Stomach smooth muscle (tissue), 2 donors: ENCODE measurements around the gene PCLAF.
"Not testable (repeated sequence)": the region's sequence is repeated elsewhere in the genome, so short reads cannot be mapped to it uniquely, and the experiment has no call there.

Experiments
- H3K27ac ChIP-seq: one replicate; pipeline ENCODE4 v1.7.0; 2013; ENCODE audit warnings: mild to moderate bottlenecking, low read length, inconsistent platforms
- H3K27me3 ChIP-seq, 2 donors: one replicate each; pipeline ENCODE4 v1.7.0; 2013; ENCODE audit warnings: low read length in 2 of 2; ENCODE audit not compliant: insufficient read depth in 2 of 2, control insufficient read depth in 1 of 2
- H3K36me3 ChIP-seq, 2 donors: one replicate each; pipeline ENCODE4 v1.7.0; 2013; ENCODE audit warnings: low read length in 2 of 2; ENCODE audit not compliant: control insufficient read depth in 2 of 2, insufficient read depth in 2 of 2
- H3K4me1 ChIP-seq: one replicate; pipeline ENCODE4 v1.7.0; 2013; ENCODE audit warnings: low read length; ENCODE audit not compliant: control insufficient read depth, insufficient read depth
- H3K4me3 ChIP-seq, 2 donors: one replicate each; pipeline ENCODE4 v1.7.0; 2013; ENCODE audit warnings: low read length in 2 of 2
- H3K9ac ChIP-seq, 2 donors: one replicate each; pipeline ENCODE4 v1.7.0; 2013; ENCODE audit warnings: low read length in 2 of 2, mild to moderate bottlenecking in 1 of 2
- H3K9me3 ChIP-seq, 2 donors: one replicate each; pipeline ENCODE4 v1.7.0; 2013; ENCODE audit warnings: low read length in 2 of 2; ENCODE audit not compliant: control insufficient read depth in 2 of 2
- donor health status: healthy.
- donor health status: Pancreatic carcinoma.

Gene PCLAF

DNA sequence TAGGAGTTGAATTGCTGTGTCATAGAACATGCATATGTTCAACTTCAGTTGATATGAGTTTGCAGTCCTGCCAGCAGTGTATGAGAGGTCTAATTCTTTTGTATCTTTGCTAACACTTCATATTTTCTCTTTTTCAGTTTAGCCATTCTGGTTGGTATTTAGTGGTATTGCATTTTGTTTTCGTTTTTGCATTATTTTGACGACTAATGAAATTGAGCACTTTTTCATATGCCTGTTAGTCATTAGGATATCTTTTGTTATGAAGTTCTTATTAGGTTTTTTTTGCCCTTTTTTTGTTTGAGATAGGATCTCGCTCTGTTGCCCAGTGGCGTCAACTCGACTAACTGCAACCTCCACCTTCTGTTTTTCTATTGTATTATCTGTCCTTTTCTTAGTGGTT is 15.5 kb upstream of the PCLAF start:
- no peaks in the 10 kb centered on the region for H3K4me1 ChIP-seq
- no peaks in the 10 kb centered on the region for H3K9me3 ChIP-seq
- no peak overlapping the region for H3K9ac ChIP-seq
- no peak overlapping the region for H3K4me3 ChIP-seq
- peaks cover 39 to 44% of the 10 kb centered on the region in 2 donors for H3K36me3 ChIP-seq
- no peak overlapping the region for H3K27ac ChIP-seq
- no peaks in the 10 kb centered on the region for H3K27me3 ChIP-seq

DNA sequence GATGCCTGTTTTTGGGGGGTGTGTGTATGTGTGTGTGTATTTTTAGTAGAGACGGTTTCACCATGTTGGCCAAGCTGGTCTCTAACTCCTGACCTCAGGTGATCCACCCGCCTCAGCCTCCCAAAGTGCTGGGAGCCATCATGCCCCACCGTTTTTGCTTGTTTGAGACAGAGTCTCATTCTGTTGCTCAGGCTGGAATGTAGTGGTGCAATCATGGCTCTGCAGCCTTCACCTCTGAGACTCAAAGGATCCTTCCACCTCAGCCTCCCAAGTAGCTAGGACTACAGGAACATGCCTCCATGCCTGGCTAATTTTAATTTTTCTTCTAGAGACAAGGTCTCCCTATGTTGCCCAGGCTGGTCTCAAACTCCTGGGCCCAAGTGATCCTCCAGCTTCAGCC is 11.2 kb upstream of the PCLAF start:
- peaks cover 19 to 23% of the 10 kb centered on the region in 2 donors for H3K36me3 ChIP-seq
- not testable (repeated sequence) for H3K27ac ChIP-seq, H3K9me3 ChIP-seq, H3K9ac ChIP-seq, H3K4me3 ChIP-seq, H3K27me3 ChIP-seq
- peaks cover 12% of the 10 kb centered on the region for H3K4me1 ChIP-seq

DNA sequence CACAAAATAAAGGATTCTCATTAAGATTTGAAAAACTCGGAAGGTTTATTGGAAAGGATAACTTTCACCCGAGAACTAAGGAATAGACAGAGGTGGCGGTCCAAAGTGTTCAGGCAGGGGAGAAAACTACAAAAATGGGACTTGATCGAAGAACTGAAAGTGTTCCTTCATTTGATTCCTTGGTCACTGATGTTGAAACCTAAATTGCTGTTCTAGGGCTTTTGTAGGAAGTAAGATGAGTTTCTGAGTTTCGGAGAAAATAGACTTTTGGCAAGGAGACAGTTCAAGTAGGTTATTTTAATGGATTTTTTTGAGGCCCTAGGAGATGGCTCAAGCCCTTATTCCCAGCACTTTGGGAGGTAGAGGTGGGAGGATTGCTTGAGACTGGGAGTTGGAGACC is 7.8 kb upstream of the PCLAF start:
- Histone ChIP-seq H3K36me3 (peaks cover 0 to 3% of the 10 kb centered on the region in 2 donors), H3K27ac (no peak overlapping the region), H3K4me1 (peaks cover 15% of the 10 kb centered on the region), H3K4me3 (peak overlapping the region; percentile 83 to 98), H3K27me3 (no peaks in the 10 kb centered on the region), H3K9me3 (no peaks in the 10 kb centered on the region), H3K9ac (no peak overlapping the region)

DNA sequence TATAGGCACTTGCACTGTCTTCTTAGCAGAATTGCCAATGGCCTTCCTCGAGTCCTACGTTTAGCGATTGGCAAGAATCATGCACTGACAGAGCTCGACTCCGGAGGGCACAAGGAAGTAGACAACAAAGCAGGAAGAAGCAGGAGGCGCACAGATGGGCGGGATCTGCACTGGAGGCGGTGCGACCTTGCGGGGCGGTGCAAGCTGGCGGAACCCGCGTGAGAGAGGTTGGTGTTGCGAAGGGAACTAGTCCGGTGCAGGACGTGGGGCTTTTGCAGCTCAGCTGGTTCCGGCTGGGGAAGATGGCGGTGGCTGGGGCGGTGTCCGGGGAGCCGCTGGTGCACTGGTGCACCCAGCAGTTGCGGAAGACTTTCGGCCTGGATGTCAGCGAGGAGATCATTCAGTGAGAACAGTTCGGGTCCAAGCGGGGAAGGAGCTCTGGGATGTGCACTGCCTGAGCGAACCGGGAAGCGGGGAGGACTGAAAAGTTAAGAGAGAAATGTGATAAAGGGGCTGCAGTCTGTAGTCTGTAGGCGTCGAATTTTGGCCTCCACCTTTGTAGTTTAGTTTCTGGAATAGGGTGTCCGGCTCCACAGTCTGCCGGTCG is 6.4 kb upstream of the PCLAF start, which contains the start of gene TRIP4:
TSS of gene TRIP4 (plus strand) at position 275 of the 607 bp plus-strand sequence. CDS start at position 303, 28 bp downstream.
- H3K9ac ChIP-seq, result peak within 1 kb of the TSS; percentile 66 to 89
- peak within 1 kb of the TSS; percentile 83 to 98 for H3K4me3 ChIP-seq
- peaks cover 15% of the 10 kb centered on the region for H3K4me1 ChIP-seq
- H3K9me3 ChIP-seq, result no peaks in the 10 kb centered on the region
- no peaks in the 10 kb centered on the region for H3K27me3 ChIP-seq
- H3K27ac ChIP-seq, result peak within 1 kb of the TSS; percentile 49
- no peaks in the 10 kb centered on the region for H3K36me3 ChIP-seq

DNA sequence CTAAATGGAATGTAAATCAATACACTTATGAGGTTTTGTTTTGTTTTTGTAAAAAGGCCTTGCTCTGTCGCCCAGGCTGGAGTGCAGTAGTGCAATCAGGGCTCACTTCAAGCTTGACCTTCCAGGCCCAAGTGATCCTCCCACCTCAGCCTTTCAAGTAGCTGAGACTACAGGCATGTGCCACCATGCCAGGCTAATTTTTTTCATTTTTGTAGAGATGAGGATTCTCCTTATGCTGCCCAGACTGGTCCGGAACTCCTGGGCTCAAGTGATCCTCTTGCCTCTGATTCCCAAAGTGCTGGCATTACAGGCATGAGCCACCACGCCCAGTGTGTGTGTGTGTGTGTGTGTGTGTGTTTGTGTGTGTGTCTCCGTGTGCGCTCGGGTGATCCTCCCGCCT is 5.0 kb upstream of the PCLAF start:
- no peaks in the 10 kb centered on the region for H3K9me3 ChIP-seq
- no peaks in the 10 kb centered on the region for H3K36me3 ChIP-seq
- H3K27ac ChIP-seq, result no peak overlapping the region
- no peaks in the 10 kb centered on the region for H3K27me3 ChIP-seq
- H3K4me3 ChIP-seq, result no peak overlapping the region
- no peak overlapping the region for H3K9ac ChIP-seq
- peaks cover 17% of the 10 kb centered on the region for H3K4me1 ChIP-seq

DNA sequence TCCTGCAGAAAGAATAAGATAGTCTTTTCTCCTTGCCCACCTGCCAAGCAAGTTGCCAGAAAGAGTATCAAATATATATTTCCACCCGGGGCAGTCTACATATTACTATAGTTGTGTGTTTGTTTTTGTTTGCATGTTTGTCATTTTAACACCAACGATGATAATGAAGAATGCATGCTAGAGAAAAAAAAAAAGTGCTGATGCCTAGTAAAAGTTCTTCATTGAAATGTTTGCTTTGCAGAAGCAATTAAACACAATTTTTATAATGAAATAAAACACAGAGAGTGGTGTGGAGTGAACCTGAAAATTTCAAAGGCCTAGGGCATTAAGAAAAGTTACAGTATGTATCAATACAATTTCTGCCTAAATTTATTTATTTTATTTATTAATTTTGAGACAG is 2.5 kb upstream of the PCLAF start:
- no peak overlapping the region for H3K27ac ChIP-seq

DNA sequence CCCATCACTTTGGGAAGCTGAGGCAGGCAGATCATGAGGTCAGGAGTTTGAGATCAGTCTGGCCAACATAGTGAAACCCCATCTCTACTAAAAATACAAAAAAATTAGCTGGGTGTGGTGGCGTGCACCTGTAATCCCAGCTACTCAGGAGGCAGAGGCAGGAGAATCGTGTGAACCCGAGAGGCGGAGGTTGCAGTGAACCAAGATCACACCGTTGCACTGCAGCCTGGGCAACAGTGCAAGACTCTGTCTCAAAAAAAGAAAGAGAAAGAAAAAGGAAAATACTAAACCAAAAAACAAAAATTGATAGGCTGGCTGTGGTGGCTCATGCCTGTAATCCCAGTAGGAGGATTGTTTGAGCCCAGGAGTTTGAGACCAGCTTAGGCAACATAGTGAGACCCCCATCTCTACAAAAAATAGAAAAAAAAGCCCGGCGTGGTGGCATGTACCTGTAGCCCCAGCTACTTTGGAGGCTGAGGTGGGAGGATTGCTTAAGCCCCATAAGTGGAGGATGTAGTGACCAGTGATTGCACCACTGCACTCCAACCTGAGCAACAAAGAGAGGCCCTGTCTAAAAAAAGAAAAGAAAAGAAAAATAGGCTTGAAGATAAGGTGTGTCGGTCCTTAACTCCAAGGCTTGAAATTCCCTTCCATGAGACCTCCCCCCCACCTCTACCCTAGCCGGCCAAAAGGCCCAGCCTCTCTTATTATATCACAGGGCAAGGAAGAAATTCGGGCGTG is 941 bp downstream of the PCLAF start:
- peak overlapping the region in 1 of 2 donors; percentile 80 for H3K4me3 ChIP-seq
- H3K27me3 ChIP-seq, H3K27ac ChIP-seq, H3K9ac ChIP-seq, H3K4me1 ChIP-seq, H3K36me3 ChIP-seq, H3K9me3 ChIP-seq: not testable (repeated sequence)

More for the DNA sequence above, 2.5 kb upstream of the PCLAF start:
- no peak overlapping the region for H3K4me3 ChIP-seq
- H3K4me1 ChIP-seq, result peaks cover 19% of the 10 kb centered on the region
- no peaks in the 10 kb centered on the region for H3K27me3 ChIP-seq
- H3K9me3 ChIP-seq, result no peaks in the 10 kb centered on the region
- H3K9ac ChIP-seq, result no peak overlapping the region
- H3K36me3 ChIP-seq, result no peaks in the 10 kb centered on the region

DNA sequence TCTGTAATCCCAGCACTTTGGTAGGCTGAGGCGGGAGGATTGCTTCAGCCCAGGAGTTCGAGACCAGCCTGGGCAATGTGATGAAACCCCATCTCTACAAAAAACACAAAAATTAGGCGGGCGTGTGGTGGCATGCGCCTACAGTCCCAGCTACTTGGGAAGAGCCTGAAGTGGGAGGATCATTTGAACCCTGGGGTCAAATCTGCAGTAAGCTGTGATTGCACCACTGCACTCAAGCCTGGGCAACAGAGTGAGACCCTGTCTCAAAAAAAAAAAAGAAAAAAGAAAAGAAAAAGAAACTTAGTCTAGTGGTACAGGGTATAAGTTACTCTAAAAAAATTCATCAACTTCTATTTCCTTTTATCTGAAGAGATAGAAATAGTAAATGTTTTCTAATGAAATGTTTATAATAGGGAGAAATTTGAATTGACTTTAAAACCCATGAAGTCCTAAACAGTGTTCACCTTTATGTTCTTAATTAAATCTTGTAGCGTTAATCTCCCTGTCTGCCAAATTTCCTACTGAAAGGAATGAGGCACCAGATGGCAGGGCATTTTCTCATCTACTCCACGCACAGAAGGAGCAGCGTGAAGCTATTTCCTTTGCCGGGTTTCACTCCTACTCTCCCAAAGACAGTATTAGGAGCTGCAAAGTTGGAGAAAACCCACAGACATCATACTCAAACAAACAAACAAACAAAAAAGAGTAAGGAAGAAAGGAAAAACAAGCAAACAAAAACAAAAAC is 1.9 kb downstream of the PCLAF start:
- Histone ChIP-seq H3K4me3 (no peak overlapping the region), H3K9ac (no peak overlapping the region), H3K4me1 (peaks cover 8% of the 10 kb centered on the region), H3K9me3 (no peaks in the 10 kb centered on the region), H3K27me3 (no peaks in the 10 kb centered on the region), H3K36me3 (no peaks in the 10 kb centered on the region), H3K27ac (no peak overlapping the region)

DNA sequence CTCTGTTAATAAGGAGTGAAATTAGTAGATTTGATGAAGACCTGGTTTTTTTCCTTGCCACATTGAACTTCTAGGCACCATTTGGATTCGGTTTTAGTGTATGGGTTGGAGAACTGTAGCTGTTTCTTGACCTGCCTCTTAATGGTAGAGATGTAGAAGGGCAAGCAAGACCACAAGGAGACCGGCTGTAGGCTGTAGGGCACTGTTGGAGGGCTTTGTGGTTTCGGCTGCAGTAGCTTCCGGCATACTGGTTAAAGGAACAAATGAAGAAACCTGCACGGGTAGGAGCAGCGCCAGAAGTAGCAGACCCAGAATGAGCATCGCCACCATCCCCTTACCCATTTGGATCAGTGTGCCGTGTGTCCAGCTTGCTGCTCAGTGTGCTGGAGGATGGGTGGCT is 7.9 kb downstream of the PCLAF start:
- H3K27ac ChIP-seq, result no peak overlapping the region
- H3K36me3 ChIP-seq, result no peaks in the 10 kb centered on the region
- no peaks in the 10 kb centered on the region for H3K4me1 ChIP-seq
- no peaks in the 10 kb centered on the region for H3K9me3 ChIP-seq
- no peaks in the 10 kb centered on the region for H3K27me3 ChIP-seq
- H3K4me3 ChIP-seq, result no peak overlapping the region
- H3K9ac ChIP-seq, result no peak overlapping the region

DNA sequence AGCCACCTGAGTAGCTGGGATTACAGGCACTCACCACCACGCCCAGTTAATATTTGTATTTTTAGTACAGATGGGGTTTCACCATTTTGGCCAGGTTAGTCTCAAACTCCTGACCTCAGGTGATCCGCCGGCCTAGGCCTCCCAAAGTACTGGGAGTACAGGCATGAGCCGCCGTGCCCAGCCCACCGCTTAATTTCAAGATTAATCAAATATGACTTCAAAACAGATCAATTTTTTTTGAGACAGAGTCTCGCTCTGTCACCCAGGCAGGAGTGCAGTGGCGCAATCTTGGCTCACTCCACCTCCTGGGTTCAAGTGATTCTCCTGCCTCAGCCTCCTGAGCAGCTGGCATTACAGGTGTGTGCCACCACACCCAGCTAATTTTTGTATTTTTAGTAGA is 9.9 kb downstream of the PCLAF start:
- not testable (repeated sequence) for H3K27me3 ChIP-seq, H3K4me1 ChIP-seq, H3K4me3 ChIP-seq, H3K27ac ChIP-seq, H3K9me3 ChIP-seq, H3K9ac ChIP-seq, H3K36me3 ChIP-seq
